Activated T-helper 9 cell treated with anti-CD3 and anti-CD28 coated beads, Interleukin-2, amount 50 U/mL, for 16 hours (primary cell): ENCODE measurements around the gene CLEC4F.
A peak's percentile ranks its signal among the peaks of the same experiment; 100 is the strongest.

Source experiments
- DNase-seq: peaks from one replicate; pipeline ENCODE4 v3.0.0-alpha.2; 2020; ENCODE audit warnings: low read depth

The CLEC4F gene, protein sequence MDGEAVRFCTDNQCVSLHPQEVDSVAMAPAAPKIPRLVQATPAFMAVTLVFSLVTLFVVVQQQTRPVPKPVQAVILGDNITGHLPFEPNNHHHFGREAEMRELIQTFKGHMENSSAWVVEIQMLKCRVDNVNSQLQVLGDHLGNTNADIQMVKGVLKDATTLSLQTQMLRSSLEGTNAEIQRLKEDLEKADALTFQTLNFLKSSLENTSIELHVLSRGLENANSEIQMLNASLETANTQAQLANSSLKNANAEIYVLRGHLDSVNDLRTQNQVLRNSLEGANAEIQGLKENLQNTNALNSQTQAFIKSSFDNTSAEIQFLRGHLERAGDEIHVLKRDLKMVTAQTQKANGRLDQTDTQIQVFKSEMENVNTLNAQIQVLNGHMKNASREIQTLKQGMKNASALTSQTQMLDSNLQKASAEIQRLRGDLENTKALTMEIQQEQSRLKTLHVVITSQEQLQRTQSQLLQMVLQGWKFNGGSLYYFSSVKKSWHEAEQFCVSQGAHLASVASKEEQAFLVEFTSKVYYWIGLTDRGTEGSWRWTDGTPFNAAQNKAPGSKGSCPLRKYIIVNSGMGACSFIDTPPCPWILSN

DNA sequence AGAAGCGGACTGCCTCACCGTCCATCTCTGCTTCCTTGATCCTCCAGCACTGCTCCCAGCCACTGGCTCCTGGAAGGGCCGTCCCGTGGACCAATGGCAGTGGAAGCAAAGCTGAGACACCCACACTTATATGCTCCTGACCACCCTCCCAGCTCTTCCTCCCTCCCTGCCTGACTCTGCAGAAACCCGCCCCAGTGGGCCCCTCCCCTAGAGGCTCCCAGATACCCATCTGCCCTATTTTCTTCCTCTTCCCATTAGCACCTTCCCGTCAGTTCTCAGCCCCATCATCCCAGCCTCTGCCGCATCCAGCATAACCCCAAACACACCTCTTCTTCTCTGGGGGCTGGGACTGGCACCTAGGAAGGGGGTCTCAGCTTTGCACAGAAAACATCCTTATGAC is at the start of gene CLEC4F:
TSS of gene CLEC4F (minus strand) at position 101 of the 400 bp plus-strand sequence. CDS start at position 25, 76 bp downstream.
- DNase-seq: no peak

DNA sequence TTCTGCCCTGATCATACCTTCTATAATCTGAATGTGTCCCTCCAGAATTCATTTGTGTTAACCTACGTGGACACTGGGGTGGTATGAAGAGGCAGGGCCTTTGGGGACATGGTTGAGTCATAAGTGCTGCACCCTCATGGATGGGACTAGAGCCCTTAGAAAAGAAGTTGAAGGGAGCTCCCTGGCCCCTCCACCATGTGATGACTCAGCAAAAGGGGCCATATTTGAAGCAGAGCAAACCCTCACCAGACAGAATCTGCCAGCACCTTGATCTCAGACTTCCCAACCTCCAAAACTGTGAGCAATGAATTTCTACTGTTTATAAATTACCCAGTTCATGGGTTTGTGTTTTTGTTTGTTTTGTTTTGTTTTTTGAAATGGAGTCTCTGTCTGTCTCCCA is 48.6 kb upstream of the CLEC4F start:
- no peak for DNase-seq

DNA sequence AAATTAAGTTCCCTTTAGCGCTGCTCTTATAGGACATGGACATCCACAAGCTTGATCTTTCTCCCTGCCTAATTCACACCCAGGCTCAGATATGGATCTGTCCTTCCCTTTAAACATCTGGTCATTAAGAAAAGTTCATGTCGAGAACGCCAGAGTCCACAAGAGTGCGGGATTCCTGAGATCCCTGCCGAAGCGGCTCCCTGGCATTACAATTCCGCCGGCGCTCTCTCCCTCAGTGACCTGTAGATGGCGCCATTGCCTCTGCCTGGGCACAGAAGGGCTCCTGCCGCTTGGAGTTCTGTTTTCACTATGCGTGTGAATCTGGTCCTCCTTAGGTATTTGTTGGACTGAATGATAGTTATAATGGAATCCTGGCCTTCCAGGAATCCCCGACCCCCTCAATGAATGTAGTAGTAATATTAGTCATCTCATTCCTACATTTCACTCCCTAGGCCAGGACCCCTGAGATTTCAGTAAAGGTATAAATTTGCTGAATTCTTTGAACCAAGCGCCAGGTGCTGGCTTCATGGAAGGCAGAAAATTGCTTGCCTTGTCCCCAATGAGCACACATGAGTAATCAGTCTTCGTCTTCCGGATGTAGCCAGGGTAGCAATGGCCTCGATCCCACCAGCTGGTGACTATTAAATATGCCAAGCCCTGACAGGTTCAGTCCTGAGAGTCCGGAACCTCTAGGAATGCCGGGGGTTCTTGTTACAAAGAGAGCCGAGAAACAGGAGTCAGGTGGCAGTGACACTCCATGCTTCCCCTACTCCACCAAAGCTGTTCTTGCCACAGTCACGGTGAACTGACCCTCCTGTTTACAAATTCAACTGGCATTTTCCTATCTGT is 41.6 kb upstream of the CLEC4F start:
- DNase-seq: peak; percentile 32

DNA sequence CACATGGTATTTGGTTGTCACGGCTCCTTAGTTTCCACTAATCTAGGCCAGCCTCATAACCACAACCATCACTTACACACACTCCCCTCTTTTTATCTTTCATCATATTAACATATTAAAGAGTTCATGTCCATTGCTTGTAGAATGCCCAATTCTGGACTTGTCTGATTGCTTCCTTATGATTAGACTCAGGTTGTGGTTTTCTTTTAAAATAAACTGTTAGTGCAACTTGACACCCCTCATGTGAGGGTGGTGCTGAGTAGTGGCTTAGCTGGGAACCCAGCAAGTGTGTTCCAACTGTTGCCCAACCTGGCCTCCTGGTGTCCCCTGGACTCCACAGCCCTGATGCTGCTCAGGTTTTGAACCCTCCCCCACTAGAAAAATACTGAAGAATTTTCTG is 35.3 kb upstream of the CLEC4F start:
- DNase-seq: no peak

DNA sequence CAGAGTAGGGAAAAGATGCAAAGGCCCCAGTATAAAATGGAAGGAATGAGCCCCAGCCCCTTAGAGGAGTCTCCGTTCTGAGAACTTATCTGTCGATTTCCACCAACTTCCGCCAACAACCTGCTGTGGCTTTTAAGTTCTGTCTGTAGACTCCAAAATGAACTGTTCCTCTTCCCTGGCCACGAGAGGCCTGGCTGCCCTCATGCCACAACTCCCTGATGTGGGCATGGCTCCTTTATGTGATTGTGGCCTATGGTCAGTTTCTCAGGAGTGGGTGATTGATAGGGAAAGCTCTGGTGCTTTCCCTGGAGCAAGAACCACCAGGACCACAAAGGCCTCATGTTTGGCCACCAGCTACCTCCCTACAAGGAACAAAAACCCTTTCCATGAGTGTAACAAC is 34.0 kb upstream of the CLEC4F start:
- no peak for DNase-seq

DNA sequence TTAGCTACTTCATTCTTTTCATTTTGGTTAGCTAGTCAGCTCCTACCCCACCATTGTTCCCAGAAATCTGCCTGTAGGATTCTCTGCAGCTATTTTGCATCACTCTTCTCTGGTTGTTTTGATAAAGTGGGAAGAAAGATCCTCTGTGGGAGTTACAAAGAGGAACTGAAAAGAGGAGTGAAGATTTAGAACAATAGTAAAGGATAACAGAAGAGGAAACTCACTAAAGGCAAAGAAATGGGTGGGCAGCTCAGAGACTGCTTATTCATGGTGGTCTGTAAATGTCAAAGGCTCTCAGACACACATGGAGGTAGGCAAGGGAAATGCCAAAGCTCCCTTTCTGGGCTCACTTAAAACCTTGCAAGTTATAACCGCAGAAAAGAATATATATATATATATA is 32.4 kb upstream of the CLEC4F start:
- DNase-seq: no peak

DNA sequence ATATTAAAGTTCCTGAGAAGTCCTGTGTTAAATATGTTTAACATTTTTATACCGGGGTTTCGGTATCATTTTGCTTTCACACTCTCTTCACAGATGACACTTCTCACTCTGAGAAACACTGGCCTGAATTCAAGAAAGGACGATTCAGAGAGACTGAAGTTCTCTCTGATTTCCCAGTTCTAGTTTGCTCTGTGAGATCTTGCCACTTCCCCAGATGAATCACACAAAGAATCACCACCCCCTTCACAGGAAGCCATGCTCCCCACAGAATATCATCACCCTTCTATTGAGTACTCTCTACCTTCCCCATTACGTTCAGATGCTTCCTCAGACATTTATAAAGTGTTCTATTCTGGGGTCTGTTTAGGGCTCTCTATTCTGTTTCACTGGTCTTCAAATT is 31.3 kb upstream of the CLEC4F start:
- DNase-seq: no peak

DNA sequence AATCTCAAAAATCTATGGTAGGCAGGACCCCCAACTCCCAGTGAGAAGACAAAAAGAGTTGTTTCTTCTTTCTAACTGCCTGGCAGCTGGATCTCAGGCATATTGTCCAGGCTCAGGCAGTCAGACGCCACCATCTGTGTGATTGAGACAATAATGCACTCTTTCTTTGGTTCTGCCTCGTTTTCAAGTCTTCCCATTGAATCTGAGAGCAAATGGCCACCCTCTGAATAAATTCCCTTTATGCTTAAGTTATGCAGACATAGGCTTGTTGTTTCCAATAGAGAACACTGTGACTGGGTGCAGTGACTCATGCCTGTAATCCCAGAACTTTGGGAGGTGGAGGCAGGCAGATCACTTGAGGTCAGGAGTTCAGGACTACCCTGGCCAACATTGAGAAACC is 30.5 kb upstream of the CLEC4F start:
- no peak for DNase-seq

DNA sequence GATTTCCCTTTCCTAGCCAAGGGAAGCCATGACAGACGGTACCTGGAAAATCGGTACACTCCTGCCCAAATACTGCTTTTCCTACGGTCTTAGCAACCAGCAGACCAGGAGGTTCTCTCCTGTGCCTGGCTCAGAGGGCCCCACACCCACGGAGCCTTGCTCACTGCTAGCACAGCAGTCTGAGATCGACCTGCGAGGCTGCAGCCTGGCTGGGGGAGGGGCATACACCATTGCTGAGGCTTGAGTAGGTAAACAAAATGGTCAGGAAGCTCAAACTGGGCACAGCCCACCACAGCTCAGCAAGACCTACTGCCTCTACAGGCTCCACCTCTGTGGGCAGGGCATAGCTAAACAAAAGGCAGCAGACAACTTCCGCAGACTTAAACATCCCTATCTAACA is 22.0 kb upstream of the CLEC4F start:
- DNase-seq: no peak

DNA sequence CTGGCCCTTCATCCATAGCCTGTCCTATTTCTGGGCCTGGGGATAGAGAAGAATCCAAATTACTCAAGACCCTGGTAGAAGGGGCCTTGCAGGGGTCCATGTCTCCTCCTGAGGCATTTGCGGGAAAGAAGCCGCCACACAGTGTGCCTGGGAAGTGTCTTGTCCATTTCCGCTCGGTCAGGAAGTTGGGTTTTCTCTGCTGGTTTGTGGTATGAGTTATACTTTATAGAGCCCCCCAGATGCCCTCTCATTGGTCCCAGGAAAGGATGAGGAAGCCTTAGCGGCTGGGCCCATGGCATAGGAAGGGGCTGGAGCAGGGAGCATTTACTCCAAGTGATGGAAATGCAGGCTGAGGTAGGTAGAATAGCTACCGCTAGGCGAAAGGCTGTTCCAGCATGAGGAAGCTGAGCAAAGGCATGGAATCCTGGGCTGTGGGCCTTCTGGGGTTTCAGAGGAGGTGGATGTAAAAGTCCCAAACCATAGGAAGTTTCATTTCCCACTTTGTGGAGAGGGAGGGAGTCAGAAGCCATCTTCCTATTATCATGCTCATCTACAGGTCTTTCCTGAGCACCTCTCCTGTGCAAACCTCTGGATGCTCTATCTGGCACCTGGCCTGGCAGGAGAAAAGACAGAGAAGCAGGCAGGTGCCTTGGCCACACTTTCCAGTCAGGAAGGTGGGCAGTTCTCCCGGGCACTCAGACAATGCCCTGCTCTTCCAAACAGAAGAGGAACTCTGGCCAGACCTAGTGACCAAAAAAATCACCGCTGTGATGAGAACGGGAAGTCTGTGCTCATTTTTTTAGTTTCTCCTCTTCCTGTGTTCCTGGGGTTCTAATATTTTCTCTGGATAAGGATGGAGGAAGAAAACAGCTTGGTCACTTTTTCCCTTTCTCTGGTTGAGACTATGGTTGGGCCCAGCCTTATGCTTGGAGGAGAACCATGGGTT is 17.9 kb upstream of the CLEC4F start:
- DNase-seq: no peak

DNA sequence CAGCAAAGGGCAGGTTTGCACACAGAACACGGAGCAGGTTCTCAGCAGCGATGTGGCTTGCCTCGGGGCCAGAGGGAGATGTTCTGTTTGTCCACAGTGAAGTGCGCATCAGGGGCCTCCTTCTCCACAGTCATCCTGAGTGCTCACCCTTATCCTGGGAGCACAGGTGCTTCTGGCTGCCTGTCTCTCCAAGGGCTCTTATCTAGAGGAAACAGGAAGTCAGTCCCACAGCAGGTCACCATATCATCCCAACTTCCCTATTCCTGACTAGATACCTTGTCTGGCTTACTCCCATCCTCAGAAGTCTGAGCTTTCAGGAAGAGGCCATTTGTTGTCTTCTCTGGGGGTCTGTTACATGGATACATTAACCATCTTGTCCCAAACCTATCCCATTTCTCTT is 15.2 kb upstream of the CLEC4F start, which contains the start of gene CD207:
TSS of gene CD207 (minus strand) at position 174 of the 400 bp plus-strand sequence. CDS start at position 134, 40 bp downstream.
- no peak for DNase-seq

DNA sequence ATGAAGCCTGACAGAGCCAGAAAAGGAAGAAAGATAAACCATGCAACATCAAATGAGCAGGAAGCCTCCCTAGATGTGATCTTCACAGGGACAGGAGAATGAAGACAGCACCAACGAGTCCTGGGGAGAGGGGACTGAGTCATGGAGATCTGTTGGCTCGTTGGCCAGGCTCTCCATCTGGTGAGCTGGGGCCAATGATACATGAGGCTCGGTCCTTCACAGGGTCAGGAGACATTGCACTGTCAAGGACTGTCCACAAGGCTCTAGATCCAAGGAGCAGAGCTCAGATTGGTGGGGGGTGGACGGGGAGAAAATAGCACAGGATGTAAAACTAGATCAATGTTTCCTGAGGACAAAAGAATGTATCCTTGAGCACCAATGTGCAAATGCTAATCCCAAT is 14.5 kb upstream of the CLEC4F start:
- DNase-seq: no peak

DNA sequence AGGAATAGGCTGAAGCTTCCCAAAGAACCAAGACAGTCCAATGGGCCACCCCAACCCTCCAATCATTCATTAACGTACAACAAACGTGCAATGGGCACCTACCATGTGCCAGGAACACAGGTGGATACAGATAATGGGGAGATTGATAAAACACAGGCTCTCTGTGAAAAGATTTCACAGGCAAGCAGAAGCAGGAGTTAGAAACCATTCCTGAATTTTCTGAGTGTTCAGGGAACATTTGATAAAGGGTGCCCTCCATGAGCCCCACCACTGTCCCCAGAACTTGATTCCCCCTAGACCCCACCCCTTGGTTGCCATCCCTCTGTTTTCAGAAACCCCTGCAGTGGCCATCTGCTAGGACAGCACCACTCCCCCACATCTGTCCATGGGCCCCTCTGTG is 13.7 kb upstream of the CLEC4F start:
- no peak for DNase-seq

DNA sequence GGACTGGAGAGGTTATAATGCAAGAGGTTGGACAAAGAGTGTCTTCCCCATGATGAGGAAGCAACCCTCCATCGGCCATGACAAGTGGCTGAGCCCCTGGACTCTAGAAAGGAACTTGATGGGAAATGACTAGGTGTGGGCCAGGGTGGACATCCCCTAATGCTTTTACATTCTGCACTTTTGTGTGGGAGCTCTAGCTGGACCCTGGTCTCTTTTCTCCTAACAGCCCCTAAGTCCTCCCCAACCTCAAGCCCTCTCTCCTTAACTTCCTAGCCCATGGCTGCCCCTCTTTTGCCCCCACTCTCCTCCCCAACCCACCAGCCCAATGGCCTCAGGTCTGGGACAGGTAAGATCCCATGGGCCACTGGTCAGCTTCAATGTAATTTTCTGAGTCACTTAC is 12.8 kb upstream of the CLEC4F start:
- no peak for DNase-seq

DNA sequence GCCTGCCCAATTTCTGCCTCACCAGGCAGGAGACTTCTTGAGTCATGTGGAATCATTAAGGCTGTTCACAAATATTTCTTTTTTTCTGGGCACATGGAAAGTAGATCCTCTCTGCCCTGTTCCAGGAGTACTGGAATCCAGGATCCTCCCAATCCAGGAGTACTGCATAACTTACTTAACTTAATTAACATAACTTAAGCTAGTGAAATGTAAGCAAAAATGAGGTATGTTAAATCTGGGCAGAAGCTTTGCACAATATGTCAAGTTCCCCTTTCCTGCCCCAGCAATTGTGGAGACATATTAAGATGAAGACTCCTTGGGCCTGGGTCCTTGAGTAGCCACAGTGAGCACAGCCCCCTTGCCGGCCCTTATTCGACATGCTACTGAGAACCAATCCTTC is 12.0 kb upstream of the CLEC4F start:
- no peak for DNase-seq

DNA sequence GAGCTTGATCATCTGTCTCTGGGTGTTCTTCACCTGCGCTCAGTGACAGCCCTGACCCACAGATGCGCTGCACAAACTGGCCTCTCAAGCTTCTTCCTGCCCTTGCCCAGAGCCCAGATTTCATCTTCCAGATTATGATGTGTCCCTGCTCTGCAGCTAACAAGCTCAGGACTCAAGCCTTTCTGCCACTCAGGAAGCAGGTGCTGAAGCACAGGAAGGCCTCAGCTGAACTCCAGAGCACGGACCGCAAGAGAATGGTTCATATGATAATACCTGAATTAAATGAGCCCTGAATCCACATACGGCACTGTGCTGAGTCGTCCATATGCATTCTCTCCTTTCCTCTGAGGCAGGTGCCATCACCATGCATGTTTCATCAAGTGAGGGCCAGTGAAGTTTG is 11.5 kb upstream of the CLEC4F start:
- DNase-seq: no peak

DNA sequence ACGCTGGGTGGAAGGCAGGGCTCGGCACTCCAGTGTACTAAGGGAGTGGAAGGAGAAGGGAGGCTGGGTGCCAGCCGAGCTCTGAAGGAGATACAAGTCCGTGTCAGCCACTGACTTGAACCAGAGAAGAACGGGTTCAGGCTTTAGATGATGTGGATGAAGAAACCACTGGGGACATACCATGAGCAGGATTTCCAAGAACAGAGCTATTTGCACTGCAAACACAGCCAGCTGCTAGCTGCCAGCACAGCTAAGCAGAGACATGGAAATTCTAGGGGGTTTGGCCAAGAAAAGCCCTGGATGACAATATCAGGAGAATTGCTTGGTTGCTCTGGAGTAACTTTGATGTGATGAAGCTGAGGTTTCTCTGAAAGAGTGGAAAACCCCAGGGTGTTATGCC is 10.0 kb upstream of the CLEC4F start:
- no peak for DNase-seq

DNA sequence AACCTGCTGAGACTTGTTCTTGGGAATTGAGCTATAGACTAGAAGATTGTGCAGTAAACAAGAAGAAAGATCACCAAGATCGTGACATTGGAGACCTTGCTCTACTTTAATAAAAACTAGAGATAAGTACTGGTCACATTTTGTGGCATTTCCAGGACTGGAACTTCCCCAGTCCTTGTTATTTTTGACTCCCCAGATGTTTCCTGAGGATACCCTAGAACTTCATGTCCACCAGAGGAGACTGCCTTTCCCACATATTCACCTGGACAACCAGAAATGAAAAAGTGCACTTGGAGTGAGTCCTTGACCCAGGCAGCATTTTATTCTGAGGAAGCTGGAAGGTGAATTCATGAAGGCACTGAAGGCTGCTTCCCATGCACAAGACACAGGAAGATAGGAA is 9.5 kb upstream of the CLEC4F start:
- no peak for DNase-seq

DNA sequence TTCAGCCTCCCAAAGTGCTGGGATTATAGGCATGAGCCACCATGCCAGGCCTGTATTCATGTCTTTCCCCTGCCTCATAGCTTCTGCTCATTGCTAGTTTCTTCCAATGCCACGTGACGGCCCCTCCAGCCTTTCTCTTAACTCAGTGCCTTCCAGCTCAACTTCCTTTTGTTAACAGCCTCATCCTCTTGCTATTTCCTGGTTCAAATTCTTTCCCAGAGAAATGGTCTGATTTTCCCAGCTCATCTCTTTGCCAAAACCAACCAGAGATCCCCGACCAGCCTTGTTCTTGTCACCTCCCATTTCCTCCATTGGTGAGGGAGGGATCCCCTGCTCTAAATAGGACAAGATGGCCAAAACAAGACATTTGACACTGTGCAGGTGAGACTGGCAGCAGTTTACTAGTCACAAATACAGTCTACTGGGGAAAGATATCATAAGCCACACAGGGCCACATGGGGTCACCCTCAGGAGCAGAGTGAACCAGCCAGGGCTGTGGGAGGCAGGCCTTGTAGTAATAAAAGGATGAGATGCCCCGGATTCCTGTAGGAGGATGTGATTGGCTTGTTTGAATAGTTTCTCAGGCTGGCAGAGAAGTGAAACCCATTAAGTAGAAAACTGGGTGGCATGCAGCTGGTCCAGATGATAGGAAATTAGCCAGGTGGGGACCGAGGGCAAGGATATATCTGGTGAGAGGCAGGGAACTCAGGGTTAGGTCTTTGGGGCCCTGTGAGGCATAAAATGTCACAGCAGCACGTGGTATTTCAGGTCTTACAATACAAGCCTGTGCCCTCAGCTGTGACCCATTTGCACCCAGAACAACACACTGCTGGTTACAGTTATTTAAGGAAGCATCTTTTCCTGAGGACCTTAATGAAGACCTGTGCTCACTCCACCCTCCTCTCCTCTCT is 8.8 kb upstream of the CLEC4F start:
- DNase-seq: no peak

DNA sequence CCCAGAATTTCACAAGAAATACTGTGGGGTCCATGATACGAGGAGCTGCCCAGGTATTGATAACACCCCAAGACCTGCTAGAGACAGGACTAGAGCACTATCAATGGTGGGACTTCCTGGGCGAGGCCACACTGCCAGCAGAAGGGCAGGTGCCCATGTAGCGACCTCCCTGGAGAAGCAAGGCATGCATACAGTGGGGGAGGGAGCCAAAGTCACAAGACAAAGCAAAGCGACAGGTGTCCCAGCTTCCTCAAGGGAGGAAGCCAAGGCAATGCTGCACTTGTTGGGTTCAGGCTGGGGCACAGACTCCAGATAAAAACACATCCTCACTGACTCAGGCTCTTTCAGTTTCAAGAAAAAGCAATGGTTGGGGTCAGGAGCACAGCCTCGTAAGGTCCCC is 7.7 kb upstream of the CLEC4F start:
- no peak for DNase-seq

DNA sequence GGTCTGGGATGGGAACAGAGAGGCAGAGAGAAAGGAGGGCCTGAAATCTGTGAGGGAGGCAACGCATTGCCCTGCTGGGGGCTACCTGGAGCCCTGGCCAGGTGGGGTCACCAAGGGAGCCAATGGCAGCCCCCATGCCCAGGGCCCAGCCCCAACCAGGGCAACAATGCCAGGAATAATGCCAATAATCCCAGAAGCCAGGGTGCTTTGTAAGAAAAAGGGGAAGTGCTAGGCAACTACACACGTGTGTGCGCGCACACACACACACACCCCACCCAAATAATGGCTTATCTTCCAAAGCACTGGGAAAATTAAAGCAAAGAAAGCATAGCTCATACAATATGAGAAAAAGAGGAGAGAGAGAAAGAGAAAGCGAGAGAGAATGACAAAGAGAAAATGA is 7.0 kb upstream of the CLEC4F start:
- DNase-seq: no peak
